Right lobe of liver (tissue), 6 donors: ENCODE results near the gene RBM5. TPM values are rescaled to one million over a fixed set of nuclear protein-coding genes. Genes with fewer than 3 reads are reported as not detected.

ENCODE experiments used
- ATAC-seq, 4 donors: fragments of 200-7000 bp; cut with Tn5 transposase; one replicate each; pipeline ENCODE4 v1.9.1; 2020; ENCODE audit warnings: mild to moderate bottlenecking in 4 of 4, moderate library complexity in 4 of 4
- DNase-seq, 3 donors: peaks; one replicate each; pipeline ENCODE4 v3.0.0-alpha.2; 2020
- H3K27ac ChIP-seq, 3 donors: fragments of 200-600 bp; one replicate each; pipeline ENCODE4 v1.8.0; 2022
- H3K27me3 ChIP-seq, 2 donors: fragments of 200-600 bp; one replicate each; pipeline ENCODE4 v1.8.0; 2022
- H3K36me3 ChIP-seq, 4 donors: fragments of 200-600 bp; sonication (generic) in 1 of 4; one replicate each; pipeline versions ENCODE4 v1.5.1 to v1.8.0; 2017 to 2022; ENCODE audit warnings: control low read depth in 1 of 4
- H3K4me1 ChIP-seq, 4 donors: fragments of 200-600 bp; sonication (generic) in 1 of 4; one replicate each; pipeline versions ENCODE4 v1.5.1 to v1.8.0; 2017 to 2022; ENCODE audit warnings: control low read depth in 1 of 4
- H3K4me3 ChIP-seq, 3 donors: fragments of 200-600 bp; one replicate each; pipeline ENCODE4 v1.8.0; 2022
- H3K9me3 ChIP-seq, 4 donors: fragments of 200-600 bp; sonication (generic) in 1 of 4; one replicate each; pipeline versions ENCODE4 v1.5.1 to v1.8.0; 2017 to 2022; ENCODE audit warnings: control low read depth in 1 of 4
- CTCF ChIP-seq, 4 donors: fragments of 200-600 bp in 3 of 4; fragments of 450-650 bp in 1 of 4; IDR thresholded peaks; one replicate each; pipeline versions ENCODE4 v1.5.1 to v1.8.0; 2016 to 2022; ENCODE audit warnings: antibody characterized with exemption in 4 of 4, mild to moderate bottlenecking in 2 of 4
- POLR2A ChIP-seq: fragments of 450-650 bp; IDR thresholded peaks from one replicate; pipeline ENCODE4 v1.6.1; 2017; ENCODE audit warnings: antibody characterized with exemption, mild to moderate bottlenecking
- WGBS: methylation state at CpG from one replicate; pipeline ENCODE4 v1.1.6; 2018; ENCODE audit warnings: low coverage, low lambda C conversion rate; ENCODE audit not compliant: insufficient coverage; ENCODE audit errors: missing lambda C conversion rate; 5-methylcytosine and 5-hydroxymethylcytosine counted together
- intact Hi-C, 2 donors: fragments of 100-400 bp; cut with DNase I; formaldehyde crosslinking; loops; one replicate each; pipeline versions ENCODE4 v1.11.2 to v1.14.1; 2022
- total RNA-seq, 6 experiments: library from RNA; depleted of rRNA in 2 of 6; stranded (reverse); fragments of >200 nt in 2 of 6; fragmentation: NEBNext Ultra II Directional in 3 of 6; extraction: Animal tissue kit (Norgen Biotek cat#: 25700) in 3 of 6; gene quantifications; one replicate each; pipeline versions ENCODE4 v1.1.0 to v1.2.4, GENCODE V29; 2016 to 2023
- donor health status: DM: no; HTN: yes; CAD: no.
- donor health status: DM: no; HTN: no; CAD: no.
- donor health status: DM: no; HTN: no; CAD: no.
- donor health status: DM: no; HTN: yes; CAD: no.
- donor health status: DM: no; HTN: yes; CAD: no.

The RBM5 gene
- total RNA-seq, 6 experiments from 2014 or later, result 42.1 to 62.4 (median 46.4) TPM

- intact Hi-C loops, result no loop called here
- Histone ChIP-seq H3K9me3 (no peaks in the 10 kb centered on the region), H3K36me3 (no peaks in the 10 kb centered on the region), H3K27me3 (no peaks in the 10 kb centered on the region), H3K27ac (no peak overlapping the region), H3K4me1 (peaks cover 0 to 6% (median 0%) of the 10 kb centered on the region in 4 donors), H3K4me3 (no peak overlapping the region)
- WGBS, result 40% methylated on average over 6 of the region's 20 CpGs
- DNase-seq (no peak), ATAC-seq (no peak)
- no peak for TF ChIP-seq POLR2A
Measured at GRCh38 chr3:50156549-50157493, 68.1 kb downstream of the RBM5 start.

GRCh38 chr3:50157827-50158529 lies 69.3 kb downstream of the RBM5 start:
- TF ChIP-seq CTCF (IDR thresholded peaks at IDR 0.05) (no peak), POLR2A (no peak)
- no peaks in the 10 kb centered on the region for H3K27me3 ChIP-seq
- H3K4me1 ChIP-seq, result peaks cover 0 to 9% (median 0%) of the 10 kb centered on the region in 4 donors
- DNase-seq, result no peak
- no peak overlapping the region for H3K27ac ChIP-seq
- H3K9me3 ChIP-seq, result no peaks in the 10 kb centered on the region
- WGBS, result 83% methylated on average over 1 of the region's 12 CpGs
- H3K4me3 ChIP-seq, result no peak overlapping the region
- intact Hi-C loops, result no loop called here
- H3K36me3 ChIP-seq, result no peaks in the 10 kb centered on the region
- no peak for ATAC-seq

GRCh38 chr3:50158530-50159146 lies 69.9 kb downstream of the RBM5 start:
- DNase-seq (no peak), ATAC-seq (no peak)
- Histone ChIP-seq H3K36me3 (no peaks in the 10 kb centered on the region), H3K4me1 (peaks cover 0 to 14% (median 0%) of the 10 kb centered on the region in 4 donors), H3K9me3 (no peaks in the 10 kb centered on the region), H3K27me3 (no peaks in the 10 kb centered on the region), H3K27ac (no peak overlapping the region), H3K4me3 (no peak overlapping the region)
- TF ChIP-seq CTCF (IDR thresholded peaks at IDR 0.05) (no peak), POLR2A (no peak)
- 71% methylated on average over 6 of the region's 10 CpGs for WGBS
- intact Hi-C loops, result no loop called here

GRCh38 chr3:50160561-50160983 lies 71.9 kb downstream of the RBM5 start:
- ATAC-seq (peak; percentile 12 to 47 (median 40)), DNase-seq (no peak)
- H3K4me1 ChIP-seq, result peaks cover 0 to 11% (median 0%) of the 10 kb centered on the region in 4 donors
- no CpG with 5 or more reads among the region's 7 CpGs for WGBS
- intact Hi-C loops, result no loop called here
- no peaks in the 10 kb centered on the region for H3K27me3 ChIP-seq
- no peaks in the 10 kb centered on the region for H3K36me3 ChIP-seq
- no peaks in the 10 kb centered on the region for H3K9me3 ChIP-seq
- TF ChIP-seq POLR2A (no peak), CTCF (IDR thresholded peaks at IDR 0.05) (no peak)
- no peak overlapping the region for H3K27ac ChIP-seq
- H3K4me3 ChIP-seq, result no peak overlapping the region
